Activated naive CD4-positive, alpha-beta T cell (primary cell): Measurements from ENCODE around the gene NFYA.

Source experiments
- DNase-seq, 4 experiments: peaks; one replicate each; lab custom pipeline; 2025; lab: John Stamatoyannopoulos, UW

The NFYA gene

GRCh38 chr6:41046084-41046483 is 26.7 kb upstream of the NFYA start:
- no peak for DNase-seq

GRCh38 chr6:41047306-41047705 is 25.5 kb upstream of the NFYA start:
- DNase-seq: no peak

GRCh38 chr6:41047745-41048732 is 24.7 kb upstream of the NFYA start:
- no peak for DNase-seq

- DNase-seq: no peak
Observed at GRCh38 chr6:41049521-41049920, 23.3 kb upstream of the NFYA start.

- DNase-seq: no peak
Observed at GRCh38 chr6:41049955-41050354, 22.8 kb upstream of the NFYA start.

GRCh38 chr6:41050536-41050935 is 22.2 kb upstream of the NFYA start:
- no peak for DNase-seq

- DNase-seq: no peak
Observed at GRCh38 chr6:41051873-41052272, 20.9 kb upstream of the NFYA start.

- no peak for DNase-seq
Observed at GRCh38 chr6:41053041-41053440, 19.7 kb upstream of the NFYA start, which contains the start of gene APOBEC2. Gene APOBEC2 (plus strand): TSS chr6:41053202. CDS start chr6:41053348, 146 bp downstream.

GRCh38 chr6:41054511-41054910 is 18.3 kb upstream of the NFYA start:
- DNase-seq: no peak

GRCh38 chr6:41055149-41055548 is 17.6 kb upstream of the NFYA start:
- no peak for DNase-seq

GRCh38 chr6:41056768-41057490 is 15.8 kb upstream of the NFYA start:
- no peak for DNase-seq

GRCh38 chr6:41058783-41059181 is 14.0 kb upstream of the NFYA start:
- no peak for DNase-seq

- no peak for DNase-seq
Observed at GRCh38 chr6:41059556-41059955, 13.2 kb upstream of the NFYA start.

- DNase-seq: no peak
Observed at GRCh38 chr6:41061196-41061726, 11.5 kb upstream of the NFYA start.

- DNase-seq: no peak
Observed at GRCh38 chr6:41062056-41062455, 10.7 kb upstream of the NFYA start.

- no peak for DNase-seq
Observed at GRCh38 chr6:41063884-41064285, 8.9 kb upstream of the NFYA start.

- DNase-seq: no peak
Observed at GRCh38 chr6:41064841-41065240, 7.9 kb upstream of the NFYA start.

GRCh38 chr6:41065550-41066026 is 7.2 kb upstream of the NFYA start:
- DNase-seq: no peak

- peak in 3 of 4 experiments; percentile 21 to 46 (median 30) for DNase-seq
Observed at GRCh38 chr6:41066867-41067304, 5.9 kb upstream of the NFYA start.

- DNase-seq: no peak
Observed at GRCh38 chr6:41071501-41071922, 1.3 kb upstream of the NFYA start.

GRCh38 chr6:41071923-41072835 is 595 bp upstream of the NFYA start, which contains the start of gene OARD1:
Gene OARD1 (minus strand): TSS chr6:41072356. CDS start chr6:41071634, 722 bp downstream.
- peak; percentile 100 for DNase-seq
